ENCODE results near the gene TRIO. TPM values are rescaled to one million over a fixed set of nuclear protein-coding genes. Genes with fewer than 3 reads are reported as not detected.

The TRIO gene
- total RNA-seq, 1 donor from 2014 or later = 170 TPM

DNA sequence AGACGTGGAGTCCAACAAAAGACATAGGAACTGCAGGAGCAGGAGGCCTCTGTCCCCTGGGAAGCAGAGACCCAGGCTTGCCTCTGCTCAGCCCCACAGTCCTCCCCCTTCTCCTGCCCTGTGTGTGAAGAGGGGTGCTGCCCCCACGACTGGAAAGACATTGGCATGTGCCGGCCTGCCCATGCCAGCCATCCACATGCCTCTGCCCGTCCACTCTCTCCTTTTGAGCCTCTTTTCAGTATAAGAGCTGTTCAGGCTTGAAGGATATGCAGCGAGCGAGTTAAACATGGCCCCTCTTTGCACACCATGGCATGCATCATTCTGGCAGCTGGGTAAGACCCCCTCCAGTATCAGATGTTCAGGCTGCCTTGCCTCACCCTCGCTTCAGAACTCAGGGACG lies 278.7 kb downstream of the TRIO start:
- no peak overlapping the region for H3K4me3 ChIP-seq (ENCODE audit: low read depth, low read length)
- TF ChIP-seq, protein P1, sequence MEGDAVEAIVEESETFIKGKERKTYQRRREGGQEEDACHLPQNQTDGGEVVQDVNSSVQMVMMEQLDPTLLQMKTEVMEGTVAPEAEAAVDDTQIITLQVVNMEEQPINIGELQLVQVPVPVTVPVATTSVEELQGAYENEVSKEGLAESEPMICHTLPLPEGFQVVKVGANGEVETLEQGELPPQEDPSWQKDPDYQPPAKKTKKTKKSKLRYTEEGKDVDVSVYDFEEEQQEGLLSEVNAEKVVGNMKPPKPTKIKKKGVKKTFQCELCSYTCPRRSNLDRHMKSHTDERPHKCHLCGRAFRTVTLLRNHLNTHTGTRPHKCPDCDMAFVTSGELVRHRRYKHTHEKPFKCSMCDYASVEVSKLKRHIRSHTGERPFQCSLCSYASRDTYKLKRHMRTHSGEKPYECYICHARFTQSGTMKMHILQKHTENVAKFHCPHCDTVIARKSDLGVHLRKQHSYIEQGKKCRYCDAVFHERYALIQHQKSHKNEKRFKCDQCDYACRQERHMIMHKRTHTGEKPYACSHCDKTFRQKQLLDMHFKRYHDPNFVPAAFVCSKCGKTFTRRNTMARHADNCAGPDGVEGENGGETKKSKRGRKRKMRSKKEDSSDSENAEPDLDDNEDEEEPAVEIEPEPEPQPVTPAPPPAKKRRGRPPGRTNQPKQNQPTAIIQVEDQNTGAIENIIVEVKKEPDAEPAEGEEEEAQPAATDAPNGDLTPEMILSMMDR (conservative IDR thresholded peaks at IDR 0.05; ENCODE audit: low read depth, low read length) = no peak
- no peak for DNase-seq (ENCODE audit: low read depth)

DNA sequence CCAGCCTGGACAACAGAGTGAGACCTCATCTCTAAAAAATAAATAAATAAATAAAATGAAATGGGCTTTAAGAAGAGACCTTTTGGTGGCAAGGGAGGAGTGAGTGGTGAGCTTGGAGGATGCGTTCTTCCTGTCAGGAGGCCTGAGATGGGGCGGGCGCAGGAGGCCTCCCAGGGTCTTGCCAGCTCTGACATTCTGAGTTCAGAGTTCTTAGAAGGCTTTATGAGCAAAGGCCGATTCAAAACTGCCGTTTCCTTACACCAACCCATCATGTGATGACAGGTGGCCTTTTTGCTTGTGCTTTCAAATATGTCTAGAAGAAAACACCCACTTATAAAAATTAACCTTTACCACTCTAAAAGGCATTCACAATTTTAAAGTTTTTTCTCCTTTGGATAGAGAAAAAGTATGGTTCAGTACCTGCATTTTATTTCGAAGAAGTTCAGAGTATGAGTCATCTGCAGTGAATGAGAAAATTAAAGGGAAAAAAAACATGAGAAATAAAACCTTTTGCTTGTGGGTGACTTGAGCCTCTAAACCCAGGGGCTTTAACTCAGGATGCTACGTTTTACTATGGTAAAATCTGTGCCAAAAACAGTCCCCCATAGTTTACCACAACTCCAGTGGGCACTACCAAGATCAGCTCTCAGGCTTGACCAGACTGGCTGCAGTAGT lies 281.0 kb downstream of the TRIO start:
- TF ChIP-seq, protein P1 (conservative IDR thresholded peaks at IDR 0.05; ENCODE audit: low read depth, low read length) = no peak
- H3K4me3 ChIP-seq (ENCODE audit: low read depth, low read length) = no peak overlapping the region
- DNase-seq (ENCODE audit: low read depth) = no peak

DNA sequence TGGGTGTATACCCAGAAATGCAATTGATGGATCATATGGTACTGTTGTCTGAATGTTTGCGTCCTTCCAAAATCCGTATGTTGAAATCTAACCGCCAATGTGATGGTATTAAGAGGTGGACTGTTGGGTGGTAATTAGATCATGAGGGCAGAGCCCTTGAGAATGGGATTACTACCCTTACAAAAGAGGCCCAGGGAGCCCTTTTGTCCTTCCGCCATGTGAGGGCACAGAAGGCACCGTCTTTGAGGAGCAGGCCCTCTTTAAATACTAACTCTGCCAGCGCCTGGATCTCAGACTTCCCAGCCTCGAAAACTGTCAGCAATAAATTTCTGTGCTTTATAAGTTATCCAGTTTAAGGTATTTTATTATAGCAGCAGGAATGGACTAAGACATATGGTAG lies 282.4 kb downstream of the TRIO start:
- no peak for DNase-seq (ENCODE audit: low read depth)
- TF ChIP-seq, protein P1 (conservative IDR thresholded peaks at IDR 0.05; ENCODE audit: low read depth, low read length) = no peak

DNA sequence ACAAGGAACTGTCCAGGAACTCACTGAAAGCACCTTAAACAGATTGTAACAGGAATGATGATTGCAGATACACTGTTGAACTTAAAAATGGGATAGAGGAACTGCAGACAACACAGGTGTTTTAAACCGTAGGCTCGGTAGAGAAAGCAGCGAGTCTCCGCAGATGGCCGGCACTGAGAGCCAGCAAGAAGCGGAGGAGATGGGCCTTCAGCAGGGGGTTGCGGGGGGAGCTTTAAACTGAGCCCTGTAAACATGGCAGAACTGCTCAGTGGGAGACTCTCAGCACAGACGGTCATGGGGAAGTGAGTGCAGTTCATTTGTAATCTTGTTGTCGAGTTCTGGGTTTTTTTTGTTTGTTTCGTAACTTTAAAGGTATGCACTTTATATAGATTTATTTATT lies 283.4 kb downstream of the TRIO start:
- no peak overlapping the region for H3K4me3 ChIP-seq (ENCODE audit: low read depth, low read length)
- TF ChIP-seq, protein P1 (conservative IDR thresholded peaks at IDR 0.05; ENCODE audit: low read depth, low read length) = no peak
- DNase-seq (ENCODE audit: low read depth) = no peak

More for the DNA sequence above, 282.4 kb downstream of the TRIO start:
- no peak overlapping the region for H3K4me3 ChIP-seq (ENCODE audit: low read depth, low read length)

DNA sequence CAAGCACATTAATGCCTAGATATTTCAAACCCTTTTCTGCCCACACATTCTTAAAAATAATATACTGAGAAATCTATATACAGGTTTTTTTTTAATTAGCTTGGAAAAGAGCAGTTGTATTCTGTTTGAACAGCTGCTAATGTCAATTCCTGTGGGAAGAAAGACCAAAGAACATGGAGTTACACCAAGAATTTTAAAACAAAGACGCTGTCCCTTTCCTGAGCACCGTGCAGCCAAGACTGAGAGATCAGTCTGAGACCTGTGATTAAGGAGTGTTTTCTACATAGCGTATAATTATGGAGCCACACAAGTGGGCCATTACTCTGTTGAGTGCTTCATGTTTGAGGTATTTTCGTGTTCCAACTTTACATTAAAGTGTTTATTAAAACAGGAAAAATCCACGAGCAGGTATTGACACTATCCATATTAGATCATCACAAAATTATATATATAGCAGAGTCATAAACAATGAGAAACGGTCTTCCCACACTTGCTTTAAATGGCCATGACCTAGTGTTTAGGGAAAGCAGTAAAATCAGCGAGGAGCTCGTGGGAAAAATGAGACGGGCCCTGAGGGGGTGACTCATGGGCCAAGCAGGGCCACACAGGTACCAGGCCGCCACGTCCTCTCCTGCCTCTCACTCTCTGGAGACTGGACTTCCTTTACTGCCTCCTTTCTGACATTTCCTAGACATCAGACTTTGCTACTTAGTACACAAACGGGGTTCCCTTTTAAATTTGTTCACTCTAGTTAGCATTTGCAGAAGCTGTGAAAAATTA lies 285.4 kb downstream of the TRIO start:
- TF ChIP-seq, protein P1 (conservative IDR thresholded peaks at IDR 0.05; ENCODE audit: low read depth, low read length) = no peak

DNA sequence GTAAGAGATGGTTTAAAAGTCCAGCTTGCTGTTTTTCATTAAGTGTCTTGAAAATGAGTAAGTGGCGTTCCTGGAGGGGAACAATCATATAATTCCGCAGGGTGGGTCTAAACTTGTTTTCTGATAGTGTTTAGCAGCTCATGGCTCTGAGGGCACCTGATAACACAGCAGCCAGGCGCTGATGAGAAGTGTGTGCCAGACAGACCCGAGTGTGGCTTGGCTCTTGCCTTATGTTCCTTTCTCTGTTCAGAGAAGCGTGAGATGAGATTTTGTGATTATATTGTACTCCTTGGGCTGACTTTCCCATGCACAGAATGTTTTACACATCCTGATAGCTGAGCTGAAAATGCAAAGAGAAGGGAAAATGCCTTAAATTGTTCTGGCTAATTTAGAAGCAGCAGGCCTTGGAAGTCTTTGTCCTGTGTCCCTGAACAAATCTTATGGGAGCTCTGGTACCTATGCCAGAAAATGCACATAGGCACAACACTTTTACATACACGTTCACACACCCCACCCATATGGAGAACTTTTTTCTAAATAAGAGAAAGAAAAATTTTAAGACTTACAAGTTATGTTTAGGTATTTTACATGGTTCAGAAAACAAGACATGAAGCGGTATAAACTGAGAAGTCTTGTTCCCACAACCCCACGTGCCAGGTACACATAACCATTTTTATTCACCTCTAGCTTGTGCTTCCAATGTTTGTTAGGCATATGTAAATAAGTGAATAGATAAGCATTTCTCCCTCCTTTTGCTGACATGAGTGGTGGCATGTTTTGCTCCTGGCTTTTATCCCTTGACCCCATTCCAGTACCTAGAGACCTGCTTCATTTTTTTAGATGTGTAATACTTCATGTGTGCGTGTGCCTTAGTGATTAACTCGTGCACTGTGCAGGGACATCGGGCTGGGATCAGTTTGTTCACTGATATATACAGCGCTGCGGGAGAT lies 286.2 kb downstream of the TRIO start:
- TF ChIP-seq, protein P1 (conservative IDR thresholded peaks at IDR 0.05; ENCODE audit: low read depth, low read length) = no peak
- no peak overlapping the region for H3K4me3 ChIP-seq (ENCODE audit: low read depth, low read length)
- DNase-seq (ENCODE audit: low read depth) = no peak

More for the DNA sequence above, 285.4 kb downstream of the TRIO start:
- no peak for DNase-seq (ENCODE audit: low read depth)
- no peak overlapping the region for H3K4me3 ChIP-seq (ENCODE audit: low read depth, low read length)
